Measurements from ENCODE around the gene IL3.

Gene IL3

GRCh38 chr5:132057498-132058255, 2.8 kb upstream of the IL3 start:
- no peak for DNase-seq

GRCh38 chr5:132058646-132059042, 1.8 kb upstream of the IL3 start:
- DNase-seq, result no peak

GRCh38 chr5:132059043-132059695, 1.3 kb upstream of the IL3 start:
- no peak for DNase-seq

- DNase-seq, result no peak
These were observed 557 bp upstream of the IL3 start for GRCh38 chr5:132059696-132060500.

GRCh38 chr5:132063090-132063911, 2.8 kb downstream of the IL3 start:
- DNase-seq, result peak; percentile 53

- no peak for DNase-seq
These were observed 3.7 kb downstream of the IL3 start for GRCh38 chr5:132064140-132064539.

GRCh38 chr5:132064738-132065331, 4.4 kb downstream of the IL3 start:
- DNase-seq, result peak; percentile 54

GRCh38 chr5:132065351-132065937, 5.0 kb downstream of the IL3 start:
- peak; percentile 76 for DNase-seq

- DNase-seq, result no peak
These were observed 5.7 kb downstream of the IL3 start for GRCh38 chr5:132065951-132066701.

GRCh38 chr5:132066871-132067270, 6.4 kb downstream of the IL3 start:
- no peak for DNase-seq

- no peak for DNase-seq
These were observed 7.0 kb downstream of the IL3 start for GRCh38 chr5:132067451-132067850.

- DNase-seq, result no peak
These were observed 7.7 kb downstream of the IL3 start for GRCh38 chr5:132067941-132068808.

- DNase-seq, result no peak
These were observed 9.1 kb downstream of the IL3 start for GRCh38 chr5:132069561-132069960.

GRCh38 chr5:132069994-132070393, 9.5 kb downstream of the IL3 start:
- DNase-seq, result no peak

- peak; percentile 13 for DNase-seq
These were observed 10.2 kb downstream of the IL3 start for GRCh38 chr5:132070460-132071337.

- DNase-seq, result no peak
These were observed 10.9 kb downstream of the IL3 start for GRCh38 chr5:132071338-132071707.

- no peak for DNase-seq
These were observed 11.6 kb downstream of the IL3 start for GRCh38 chr5:132072070-132072469.

GRCh38 chr5:132072528-132072927, 12.1 kb downstream of the IL3 start:
- no peak for DNase-seq

All from HCEC 1CT (cell line).